Spleen (tissue), 11 donors: ENCODE results near the gene ADAM10. TPM values are rescaled to one million over a fixed set of nuclear protein-coding genes. Genes with fewer than 3 reads are reported as not detected.

Source experiments
- DNase-seq: peaks from one replicate; pipeline ENCODE4 v3.0.0-alpha.2; 2020
- H3K27ac ChIP-seq, 8 donors: fragments of 200-600 bp; sonication (generic) in 7 of 8; 1 replicate in 4 of 8; 2 replicates in 4 of 8; pipeline versions ENCODE4 v1.5.0 to v1.8.0; 2016 to 2021; ENCODE audit warnings: inconsistent platforms in 4 of 8, mild to moderate bottlenecking in 4 of 8, moderate library complexity in 1 of 8
- H3K27me3 ChIP-seq, 7 donors: fragments of 200-600 bp; sonication (generic) in 6 of 7; replicated peaks in 1 of 7; 1 replicate in 4 of 7; 2 replicates in 3 of 7; pipeline versions ENCODE4 v1.5.0 to v1.8.0; 2016 to 2021; ENCODE audit warnings: inconsistent platforms in 3 of 7, mild to moderate bottlenecking in 1 of 7
- H3K36me3 ChIP-seq, 6 donors: fragments of 200-600 bp; sonication (generic) in 5 of 6; 1 replicate in 4 of 6; 2 replicates in 2 of 6; pipeline versions ENCODE4 v1.5.0 to v1.8.0; 2016 to 2021; ENCODE audit warnings: inconsistent platforms in 2 of 6
- H3K4me1 ChIP-seq, 6 donors: fragments of 200-600 bp; sonication (generic) in 5 of 6; 1 replicate in 3 of 6; 2 replicates in 3 of 6; pipeline versions ENCODE4 v1.5.0 to v1.8.0; 2016 to 2021; ENCODE audit warnings: inconsistent platforms in 3 of 6
- H3K4me3 ChIP-seq, 8 donors: fragments of 200-600 bp; sonication (generic) in 7 of 8; 1 replicate in 4 of 8; 2 replicates in 4 of 8; pipeline versions ENCODE4 v1.5.0 to v1.8.0; 2016 to 2021; ENCODE audit warnings: inconsistent platforms in 4 of 8, mild to moderate bottlenecking in 4 of 8, moderate library complexity in 2 of 8
- H3K9me3 ChIP-seq, 8 donors: fragments of 200-600 bp; sonication (generic) in 7 of 8; 1 replicate in 4 of 8; 2 replicates in 4 of 8; pipeline versions ENCODE4 v1.5.0 to v1.8.0; 2016 to 2021; ENCODE audit warnings: inconsistent platforms in 4 of 8
- CTCF ChIP-seq, 11 experiments: fragments of 200-600 bp in 7 of 11; fragments of 450-650 bp in 4 of 11; sonication (generic) in 4 of 11; IDR thresholded peaks in 8 of 11; conservative IDR thresholded peaks in 3 of 11; 1 replicate in 7 of 11; 2 replicates in 4 of 11; pipeline versions ENCODE4 v1.4.0 to v1.8.0; 2016 to 2021; ENCODE audit warnings: antibody characterized with exemption in 11 of 11, inconsistent platforms in 4 of 11, mild to moderate bottlenecking in 1 of 11
- POLR2A ChIP-seq, 3 donors: fragments of 450-650 bp; IDR thresholded peaks; one replicate each; pipeline ENCODE4 v1.5.1; 2017; ENCODE audit warnings: antibody characterized with exemption in 3 of 3, mild to moderate bottlenecking in 1 of 3
- POLR2AphosphoS5 ChIP-seq, 3 donors: sonication (generic); formaldehyde crosslinking; IDR thresholded peaks; one replicate each; pipeline ENCODE4 v1.5.1; 2017; ENCODE audit warnings: antibody characterized with exemption in 3 of 3
- WGBS, 5 donors: extraction: QIAGEN DNeasy Blood & Tissue Kit in 3 of 5; methylation state at CpG; one replicate each; pipeline versions ENCODE4 v1.1.5 to v1.1.7; 2013 to 2018; 5-methylcytosine and 5-hydroxymethylcytosine counted together
- intact Hi-C: fragments of 100-400 bp; cut with DNase I; formaldehyde crosslinking; loops from one replicate; pipeline ENCODE4 v1.15.0; 2023; ENCODE audit warnings: low total_unique reads
- polyA plus RNA-seq, 3 donors: library from polyadenylated mRNA; stranded (reverse); fragments of 200-250 nt; gene quantifications; one replicate each; pipeline ENCODE4 v1.2.1, GENCODE V29; 2013
- total RNA-seq, 7 donors: library from RNA; depleted of rRNA in 3 of 7; stranded (reverse); fragments of >200 nt in 3 of 7; fragmentation: NEBNext Ultra II Directional in 4 of 7; extraction: Animal tissue kit (Norgen Biotek cat#: 25700) in 4 of 7; gene quantifications; one replicate each; pipeline versions ENCODE4 v1.1.0 to v1.2.1, GENCODE V29; 2016 to 2021
- donor health status: healthy with polysubstance abuse.
- donor health status: DM: no; HTN: no; CAD: no; lungs with moderate emphysema.
- donor health status: DM: no; HTN: no; CAD: no.
- donor health status: Bipolar disorder and iron deficiency.
- donor health status: healthy.
- donor health status: DM: no; HTN: no; CAD: no.
- donor health status: DM: yes; HTN: yes; CAD: no.

The ADAM10 gene
- total and polyA plus RNA-seq, 10 donors: 7.6 to 205 (median 123) TPM

- WGBS, 5 donors: 60 to 90% (median 79%) methylated on average over 1 of the region's 1 CpG
- intact Hi-C loops: no loop called here
- DNase-seq: no peak
- TF ChIP-seq CTCF (IDR thresholded peaks at IDR 0.05 in 8 of 11, conservative IDR thresholded peaks at IDR 0.05 in 3 of 11) (no peak), POLR2AphosphoS5 (IDR thresholded peaks at IDR 0.05) (no peak), POLR2A (IDR thresholded peaks at IDR 0.05) (no peak)
- Histone ChIP-seq H3K9me3 (no peaks in the 10 kb centered on the region), H3K4me3 (no peak overlapping the region), H3K27me3 (no peaks in the 10 kb centered on the region), H3K27ac (peak overlapping the region in 6 of 8 donors; percentile 33 to 64 (median 60)), H3K4me1 (peaks cover 25 to 100% (median 85%) of the 10 kb centered on the region in 6 donors), H3K36me3 (no peaks in the 10 kb centered on the region)
Measured at GRCh38 chr15:58738046-58738707, 11.3 kb downstream of the ADAM10 start.

- H3K27me3 ChIP-seq: no peaks in the 10 kb centered on the region
- H3K4me3 ChIP-seq: no peak overlapping the region
- H3K9me3 ChIP-seq: no peaks in the 10 kb centered on the region
- intact Hi-C loops: no loop called here
- no peaks in the 10 kb centered on the region for H3K36me3 ChIP-seq
- H3K27ac ChIP-seq: peak overlapping the region in 4 of 8 donors; percentile 60 to 64 (median 61)
- TF ChIP-seq POLR2AphosphoS5 (IDR thresholded peaks at IDR 0.05) (no peak), POLR2A (IDR thresholded peaks at IDR 0.05) (no peak), CTCF (IDR thresholded peaks at IDR 0.05 in 8 of 11, conservative IDR thresholded peaks at IDR 0.05 in 3 of 11) (no peak)
- H3K4me1 ChIP-seq: peaks cover 16 to 100% (median 85%) of the 10 kb centered on the region in 6 donors
- WGBS, 5 donors: 91 to 97% (median 93%) methylated on average over 3 of the region's 3 CpGs
- no peak for DNase-seq
Measured at GRCh38 chr15:58737298-58737697, 12.2 kb downstream of the ADAM10 start.

DNA sequence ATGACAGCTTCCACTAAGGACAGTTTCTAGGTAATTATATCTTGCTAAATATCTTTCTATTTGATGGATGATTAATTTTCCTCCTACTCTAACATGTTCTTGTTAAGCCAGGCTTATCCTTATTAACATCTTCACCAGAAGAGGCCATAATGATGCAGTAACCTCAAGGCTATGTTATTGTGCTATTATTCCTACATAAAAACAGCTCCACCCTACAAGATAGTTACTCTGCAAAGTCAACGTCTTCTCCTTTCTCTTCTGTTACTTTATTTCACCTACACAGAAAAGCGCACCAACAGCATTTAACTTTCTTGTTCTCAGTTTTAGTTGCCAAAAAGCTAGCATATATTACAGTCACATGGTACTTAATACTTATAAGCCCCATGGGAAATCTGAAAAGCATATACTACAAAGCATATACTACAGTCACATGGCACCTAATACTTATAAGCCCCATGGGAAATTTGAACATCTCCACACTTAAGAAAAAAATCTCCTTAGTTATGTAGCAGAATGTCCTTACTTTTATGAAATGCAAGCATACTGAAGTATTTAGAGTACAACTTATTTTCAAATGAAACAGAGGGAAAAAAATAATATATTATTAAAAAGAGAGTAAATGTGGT is 13.4 kb downstream of the ADAM10 start:
- H3K27me3 ChIP-seq: no peaks in the 10 kb centered on the region
- H3K36me3 ChIP-seq: peaks cover 0 to 7% (median 0%) of the 10 kb centered on the region in 6 donors
- H3K4me3 ChIP-seq: no peak overlapping the region
- H3K4me1 ChIP-seq: peaks cover 14 to 100% (median 86%) of the 10 kb centered on the region in 6 donors
- DNase-seq: no peak
- H3K27ac ChIP-seq: no peak overlapping the region
- WGBS, 5 donors: 55 to 73% (median 63%) methylated on average over 2 of the region's 2 CpGs
- TF ChIP-seq CTCF (IDR thresholded peaks at IDR 0.05 in 8 of 11, conservative IDR thresholded peaks at IDR 0.05 in 3 of 11): no peak
- no peak for TF ChIP-seq POLR2AphosphoS5 (IDR thresholded peaks at IDR 0.05)
- no peak for TF ChIP-seq POLR2A (IDR thresholded peaks at IDR 0.05)
- H3K9me3 ChIP-seq: no peaks in the 10 kb centered on the region
- intact Hi-C loops: no loop called here

- Histone ChIP-seq H3K4me1 (peaks cover 14 to 100% (median 84%) of the 10 kb centered on the region in 6 donors), H3K27ac (no peak overlapping the region), H3K27me3 (no peaks in the 10 kb centered on the region), H3K36me3 (peaks cover 0 to 7% (median 0%) of the 10 kb centered on the region in 6 donors), H3K4me3 (no peak overlapping the region), H3K9me3 (no peaks in the 10 kb centered on the region)
- no peak for DNase-seq
- TF ChIP-seq CTCF (IDR thresholded peaks at IDR 0.05 in 8 of 11, conservative IDR thresholded peaks at IDR 0.05 in 3 of 11) (no peak), POLR2A (IDR thresholded peaks at IDR 0.05) (no peak), POLR2AphosphoS5 (IDR thresholded peaks at IDR 0.05) (no peak)
- 66 to 83% (median 79%) methylated on average over 2 of the region's 2 CpGs for WGBS, 5 donors
- intact Hi-C loops: no loop called here
Measured at GRCh38 chr15:58734859-58735258, 14.6 kb downstream of the ADAM10 start.
